Body of pancreas (tissue), 4 donors: ENCODE measurements around the gene PKMYT1.

ENCODE experiments used
- CTCF ChIP-seq, 7 experiments: fragments of 450-650 bp in 4 of 7; fragments of 200-600 bp in 3 of 7; sonication (generic) in 3 of 7; IDR thresholded peaks; one replicate each; pipeline ENCODE4 v1.5.1; 2016 to 2019; ENCODE audit warnings: antibody characterized with exemption in 7 of 7
- POLR2A ChIP-seq, 3 donors: fragments of 450-650 bp; IDR thresholded peaks; one replicate each; pipeline ENCODE4 v1.6.1; 2016; ENCODE audit warnings: antibody characterized with exemption in 3 of 3, mild to moderate bottlenecking in 2 of 3

GRCh38 chr16:2927010-2927646 lies 53.1 kb downstream of the PKMYT1 start:
- TF ChIP-seq CTCF (IDR thresholded peaks at IDR 0.05) (peak; percentile 86 to 98 (median 93)), POLR2A (IDR thresholded peaks at IDR 0.05) (no peak)
